Stimulated activated CD4-positive, alpha-beta T cell treated with anti-CD3 and anti-CD28 coated beads, Interleukin-2, amount 100 ng/mL, for 24 hours (primary cell): ENCODE results near the gene ADD1.

Source experiments
- DNase-seq, 2 donors: peaks; one replicate each; pipeline ENCODE4 v3.0.0-alpha.2; 2020

Gene ADD1

DNA sequence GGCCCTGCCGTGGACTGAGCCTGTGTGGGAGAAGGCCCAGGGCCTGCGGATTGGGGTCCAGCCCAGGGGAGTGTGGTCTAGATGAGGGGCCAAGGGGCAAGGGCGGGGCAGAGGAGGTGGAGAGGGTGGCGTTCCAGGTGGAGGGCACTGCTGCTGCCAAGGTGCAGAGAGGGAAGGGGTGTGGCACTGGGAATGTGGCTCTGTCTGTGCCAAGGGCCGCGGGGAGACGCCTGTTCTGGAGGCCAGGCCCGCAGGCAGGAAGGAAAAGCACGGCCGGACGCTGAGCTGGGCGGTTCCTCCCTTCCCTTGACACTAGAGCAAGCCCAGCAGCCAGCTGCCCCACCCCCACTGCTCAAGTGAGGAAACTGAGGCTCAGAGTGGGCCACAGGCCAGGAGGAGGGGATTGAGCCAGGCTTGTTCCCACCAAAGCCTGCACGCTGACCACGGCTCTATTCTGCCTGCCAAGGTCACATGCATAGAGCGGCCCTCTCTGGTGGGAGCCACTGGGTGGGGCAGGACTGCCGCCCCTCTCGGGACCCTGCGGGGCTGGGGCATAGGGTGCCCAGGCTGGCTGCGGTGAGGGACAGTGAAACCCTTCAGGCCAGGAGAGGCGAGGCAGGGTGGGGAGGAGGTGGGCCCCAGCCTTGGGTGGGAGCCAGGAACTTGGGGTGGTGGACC is 37.8 kb upstream of the ADD1 start:
- no peak for DNase-seq

- no peak for DNase-seq
Observed at GRCh38 chr4:2806390-2807355, 37.0 kb upstream of the ADD1 start.

GRCh38 chr4:2807571-2807970 is 36.1 kb upstream of the ADD1 start:
- no peak for DNase-seq

DNA sequence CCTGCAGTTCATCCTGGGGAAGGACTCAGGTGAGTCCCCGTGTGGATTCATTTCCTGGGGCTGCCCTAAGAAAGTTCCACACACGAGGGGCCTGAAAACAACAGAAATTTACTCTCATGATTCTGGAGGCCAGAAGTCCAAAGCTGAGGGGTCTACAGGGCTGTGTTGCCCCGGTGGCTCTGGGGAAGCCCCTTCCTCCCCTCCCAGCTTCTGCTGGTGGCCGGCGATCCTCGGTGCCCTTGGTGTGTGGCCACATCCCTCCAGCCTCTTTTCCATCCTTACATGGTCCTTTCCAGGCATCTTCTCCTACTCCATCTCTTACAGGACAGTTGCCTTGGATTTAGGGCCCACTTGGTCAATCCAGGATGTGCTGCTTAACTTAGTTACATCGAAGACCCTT is 35.6 kb upstream of the ADD1 start:
- no peak for DNase-seq

GRCh38 chr4:2809610-2810180 is 33.9 kb upstream of the ADD1 start:
- DNase-seq, result no peak

- DNase-seq, result no peak
Observed at GRCh38 chr4:2810388-2810787, 33.3 kb upstream of the ADD1 start.

GRCh38 chr4:2811830-2812611 is 31.6 kb upstream of the ADD1 start:
- DNase-seq, result peak; percentile 67 to 74

- peak in 1 of 2 donors; percentile 50 for DNase-seq
Observed at GRCh38 chr4:2812612-2813354, 30.9 kb upstream of the ADD1 start.

- DNase-seq, result no peak
Observed at GRCh38 chr4:2813446-2814405, 29.9 kb upstream of the ADD1 start.

GRCh38 chr4:2814627-2815270 is 28.9 kb upstream of the ADD1 start:
- DNase-seq, result no peak

DNA sequence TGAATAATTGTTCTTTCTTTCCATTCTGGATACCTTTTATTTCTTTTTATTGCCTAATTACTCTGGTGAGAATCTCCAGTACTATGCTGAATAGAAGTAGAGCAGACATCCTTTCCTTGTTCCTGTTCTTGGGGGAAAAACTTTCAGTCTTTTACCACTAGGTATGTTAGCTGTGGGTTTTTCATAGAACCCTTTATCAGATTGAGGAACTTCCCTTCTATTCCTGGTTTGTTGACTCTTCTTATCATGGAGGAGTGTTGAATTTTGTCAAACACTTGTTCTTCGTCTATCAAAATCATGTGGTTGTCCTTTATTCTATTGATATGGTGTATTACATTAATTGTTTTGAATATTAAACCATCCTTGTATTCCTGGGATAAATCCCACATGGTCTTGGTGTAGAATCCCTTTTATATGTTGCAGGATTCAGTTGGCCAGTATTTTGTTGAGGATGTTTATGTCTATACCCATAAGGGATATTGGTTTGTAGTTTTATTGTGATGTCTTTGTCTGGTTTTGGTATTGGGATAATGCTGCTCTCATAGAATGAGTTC is 27.2 kb upstream of the ADD1 start:
- DNase-seq, result no peak

DNA sequence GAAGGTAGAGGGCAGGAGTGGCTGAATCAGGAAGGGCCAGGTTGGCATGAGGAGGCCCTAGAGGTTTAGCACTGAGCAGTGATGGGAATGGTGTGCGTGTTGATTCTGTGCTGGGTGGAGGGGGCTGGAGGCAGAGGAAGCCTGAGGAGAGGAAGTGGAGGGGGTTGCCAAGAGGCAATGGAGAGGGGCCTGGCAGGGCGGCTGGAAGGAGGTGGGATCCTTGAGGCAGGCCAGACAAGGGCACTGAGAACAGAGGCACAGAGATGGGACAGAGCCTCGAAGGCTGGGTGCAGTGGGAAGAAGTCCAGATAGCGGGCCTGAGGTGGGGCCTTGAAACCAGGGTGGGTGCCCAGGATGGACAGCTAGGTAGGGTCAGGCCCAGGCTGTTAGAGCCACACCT is 26.5 kb upstream of the ADD1 start:
- no peak for DNase-seq

GRCh38 chr4:2817701-2818350 is 25.8 kb upstream of the ADD1 start:
- DNase-seq, result peak in 1 of 2 donors; percentile 57

DNA sequence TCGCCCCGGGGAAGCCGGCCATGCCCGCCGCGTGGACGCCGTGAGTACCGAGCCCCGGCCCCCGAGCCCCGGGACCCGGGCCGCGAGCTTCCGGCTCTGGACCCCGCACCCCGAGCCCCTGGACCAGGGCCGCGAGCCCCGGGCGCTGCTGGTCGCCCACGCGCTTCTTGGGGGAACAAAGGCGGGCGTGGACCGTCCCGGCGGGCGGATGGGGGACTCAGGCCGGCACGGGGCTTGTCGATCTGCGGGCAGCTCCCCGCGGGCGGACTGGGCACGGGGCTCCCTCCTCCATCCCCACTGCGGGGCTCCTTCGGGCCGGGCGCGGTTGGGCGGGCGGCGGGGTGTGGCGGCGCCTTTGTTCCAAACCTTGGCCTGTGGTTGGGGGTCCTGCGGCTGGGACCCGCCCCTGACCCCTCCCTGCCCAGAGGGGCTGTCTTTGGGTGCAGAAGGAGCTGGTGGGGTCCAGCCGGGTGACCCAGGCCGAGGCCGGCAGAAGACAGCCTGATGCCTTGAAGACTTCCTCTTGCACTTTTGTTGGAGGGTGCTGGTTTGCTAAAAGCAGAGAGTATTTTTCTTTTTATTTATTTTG is 25.2 kb upstream of the ADD1 start:
- DNase-seq, result no peak

DNA sequence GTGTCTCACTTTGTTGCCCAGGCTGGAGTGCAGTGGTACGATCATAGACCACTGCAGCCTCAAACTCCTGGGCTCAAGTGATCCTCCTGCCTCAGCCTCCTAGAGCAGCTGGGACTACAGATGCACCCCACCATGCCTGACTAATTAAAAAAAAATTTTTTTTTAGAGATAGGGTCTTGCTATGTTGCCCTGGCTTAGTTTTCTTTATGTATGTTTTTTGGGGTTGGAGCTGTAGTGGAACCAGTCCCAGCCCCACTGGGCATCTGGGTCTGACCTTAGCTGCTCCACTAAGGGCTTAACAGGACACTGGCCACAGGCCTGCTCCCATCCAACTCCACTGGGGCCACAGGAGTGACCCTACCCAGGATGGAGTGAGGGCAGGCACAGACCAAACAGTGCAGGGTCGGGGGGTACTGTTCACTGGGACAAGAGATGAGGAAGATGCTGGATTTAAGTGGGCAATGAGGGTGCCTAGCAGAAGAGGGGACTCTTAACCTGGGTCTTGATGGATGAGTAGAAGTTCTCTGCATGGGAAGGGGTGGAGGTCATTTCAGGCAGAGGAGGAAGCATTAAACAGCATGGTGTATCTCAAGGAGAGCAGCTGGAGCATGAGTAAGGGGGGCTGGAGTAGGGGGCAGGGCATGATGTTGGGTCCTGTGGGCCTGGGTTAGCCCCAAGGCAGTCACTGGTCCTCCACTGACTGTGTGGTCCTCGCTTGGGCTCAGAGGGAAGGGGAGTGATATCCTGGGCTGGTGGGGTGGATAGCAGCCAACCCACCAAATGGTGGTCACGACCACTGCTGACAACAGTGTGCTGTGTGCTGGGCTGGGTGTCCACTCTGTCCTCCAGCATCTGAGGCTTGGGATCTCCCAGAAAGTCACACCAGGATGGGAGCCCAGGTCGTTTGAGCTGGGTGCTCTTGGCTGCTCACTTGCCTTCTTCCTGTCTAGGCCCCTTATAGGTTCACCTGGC is 24.1 kb upstream of the ADD1 start:
- DNase-seq, result no peak

GRCh38 chr4:2820216-2820982 is 23.2 kb upstream of the ADD1 start:
- no peak for DNase-seq
